ENCODE measurements around the gene POU6F2. TPM values are rescaled to one million over a fixed set of nuclear protein-coding genes. Genes with fewer than 3 reads are reported as not detected.

POU6F2 gene
- total RNA-seq, 4 donors from 2014 or later, result not detected

DNA sequence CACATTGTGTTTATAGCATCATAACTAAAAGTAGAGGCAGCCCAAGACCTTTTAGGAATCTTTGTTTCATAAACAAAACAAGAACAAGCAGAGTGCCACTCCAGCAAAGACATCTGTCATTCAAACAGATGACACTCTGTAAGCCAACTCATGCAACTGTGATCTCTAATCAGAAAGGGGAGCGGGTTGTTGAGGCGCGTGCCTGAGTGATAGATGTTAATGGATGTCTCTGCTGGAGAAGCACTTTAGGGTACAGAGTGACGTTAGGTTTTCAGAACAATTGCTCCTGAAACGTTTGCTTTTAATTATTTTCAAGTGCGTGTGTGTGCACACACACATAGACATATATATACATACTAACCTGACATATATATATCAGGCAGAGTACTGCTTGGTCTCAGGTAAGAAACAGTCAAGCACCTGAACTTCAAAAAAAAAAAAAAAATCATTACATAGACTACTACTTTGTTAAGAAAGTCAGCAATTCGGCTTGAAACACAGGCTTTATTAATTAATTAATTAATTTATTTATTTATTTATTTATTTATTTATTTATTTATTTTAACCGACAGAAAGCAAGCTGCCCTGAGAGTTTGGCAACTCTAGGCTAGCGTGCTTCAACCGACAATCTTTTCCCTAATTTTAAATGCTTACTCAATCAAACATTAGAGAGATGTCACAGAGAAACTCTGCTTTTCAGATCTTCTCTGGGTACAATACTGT, 109.1 kb downstream of the POU6F2 start:
- intact Hi-C loops (cut with DNase I), result no loop called here
- 82% methylated on average over 10 of the region's 10 CpGs for WGBS

DNA sequence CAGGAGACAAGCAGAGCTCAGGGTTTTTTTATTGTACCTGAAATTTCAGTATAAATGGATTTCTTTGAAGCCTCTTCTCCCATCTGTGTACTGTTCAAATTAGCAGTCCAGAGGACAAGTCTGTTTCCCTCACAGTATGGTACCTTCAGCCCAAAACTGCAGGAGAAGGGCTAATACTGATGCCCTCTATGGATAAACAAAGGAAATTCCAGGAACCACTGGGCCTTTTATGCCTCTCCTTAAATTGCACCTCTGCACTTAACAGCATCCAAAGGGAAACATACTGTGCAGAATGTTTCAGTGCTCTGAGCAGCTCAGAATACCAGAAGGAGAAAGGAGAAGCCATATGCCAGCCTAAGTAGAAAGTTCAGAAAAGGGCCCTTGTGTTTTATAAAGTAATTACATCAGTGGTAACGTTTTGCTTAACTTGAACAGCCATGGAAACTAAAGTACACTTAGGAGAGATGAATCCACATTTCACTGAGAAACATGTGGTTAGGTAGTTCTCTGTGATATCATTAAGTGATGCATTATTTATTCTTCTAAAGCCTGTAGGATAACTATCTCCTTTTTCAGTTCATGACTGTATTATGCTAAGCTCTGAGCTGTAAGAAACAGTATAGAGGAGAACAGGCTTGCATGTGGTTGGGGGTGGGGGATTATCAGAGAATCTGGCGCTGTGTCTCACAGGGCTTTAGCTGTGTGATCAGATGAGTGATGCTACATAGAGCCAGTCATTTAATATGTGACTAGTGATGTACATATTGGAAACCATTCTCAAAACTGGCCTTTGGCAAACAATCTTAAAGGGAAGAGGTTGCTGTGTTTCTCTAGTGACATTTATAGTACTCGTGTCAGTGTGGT, 111.3 kb downstream of the POU6F2 start:
- no peaks in the 10 kb centered on the region for H3K9me3 ChIP-seq
- no peak overlapping the region for H3K27ac ChIP-seq (replicated peaks in 1 of 4)
- peaks cover 0 to 18% (median 0%) of the 10 kb centered on the region in 4 donors for H3K27me3 ChIP-seq
- 79% methylated on average over 3 of the region's 3 CpGs for WGBS
- intact Hi-C loops (cut with DNase I), result no loop called here
- H3K36me3 ChIP-seq, result no peaks in the 10 kb centered on the region
- TF ChIP-seq POLR2A (IDR thresholded peaks at IDR 0.05; ENCODE audit: low read depth) (no peak), POLR2AphosphoS5 (IDR thresholded peaks at IDR 0.05) (no peak), CTCF (IDR thresholded peaks at IDR 0.05) (no peak), EP300 (IDR thresholded peaks at IDR 0.05) (no peak)
- DNase-seq (ENCODE audit: extremely low spot score), result no peak
- peaks cover 0 to 6% (median 0%) of the 10 kb centered on the region in 4 donors for H3K4me1 ChIP-seq
- H3K4me3 ChIP-seq, result no peak overlapping the region

More for the DNA sequence above, 109.1 kb downstream of the POU6F2 start:
- DNase-seq (ENCODE audit: extremely low spot score), result no peak
- no peak overlapping the region for H3K27ac ChIP-seq (replicated peaks in 1 of 4)
- peaks cover 0 to 6% (median 0%) of the 10 kb centered on the region in 4 donors for H3K4me1 ChIP-seq
- no peak for TF ChIP-seq EP300 (IDR thresholded peaks at IDR 0.05)
- TF ChIP-seq POLR2AphosphoS5 (IDR thresholded peaks at IDR 0.05), result no peak
- no peak for TF ChIP-seq CTCF (IDR thresholded peaks at IDR 0.05)
- TF ChIP-seq POLR2A (IDR thresholded peaks at IDR 0.05; ENCODE audit: low read depth), result no peak
- no peak overlapping the region for H3K4me3 ChIP-seq
- H3K36me3 ChIP-seq, result no peaks in the 10 kb centered on the region
- no peaks in the 10 kb centered on the region for H3K9me3 ChIP-seq
- H3K27me3 ChIP-seq, result peaks cover 0 to 30% (median 0%) of the 10 kb centered on the region in 4 donors

DNA sequence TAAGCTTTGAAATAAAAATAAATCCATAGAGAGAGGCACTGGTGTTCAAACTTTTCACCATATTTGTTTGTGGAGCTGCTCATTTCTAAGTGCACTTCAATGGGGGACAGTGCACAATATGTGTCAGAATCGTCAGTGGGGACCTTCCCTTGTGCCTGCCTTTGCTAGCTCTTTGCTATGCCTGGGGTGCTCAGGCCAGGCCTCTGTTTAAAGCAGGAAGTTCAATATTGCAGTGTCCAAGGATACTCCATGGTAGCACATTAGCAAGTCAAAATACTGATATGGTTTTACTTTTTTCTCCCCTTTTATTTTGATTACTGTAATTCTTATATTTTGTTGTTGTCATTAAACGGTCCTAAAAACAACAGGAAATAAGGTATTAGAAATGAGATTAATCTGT, 113.4 kb downstream of the POU6F2 start:
- intact Hi-C loops (cut with DNase I), result no loop called here
- WGBS, result 61% methylated on average over 2 of the region's 2 CpGs
- Histone ChIP-seq H3K27ac (replicated peaks in 1 of 4) (no peak overlapping the region), H3K4me3 (no peak overlapping the region), H3K27me3 (no peaks in the 10 kb centered on the region), H3K4me1 (no peaks in the 10 kb centered on the region), H3K36me3 (no peaks in the 10 kb centered on the region), H3K9me3 (no peaks in the 10 kb centered on the region)
- TF ChIP-seq POLR2A (IDR thresholded peaks at IDR 0.05; ENCODE audit: low read depth) (no peak), POLR2AphosphoS5 (IDR thresholded peaks at IDR 0.05) (no peak), CTCF (IDR thresholded peaks at IDR 0.05) (no peak), EP300 (IDR thresholded peaks at IDR 0.05) (no peak)
- DNase-seq (ENCODE audit: extremely low spot score), result no peak

- Histone ChIP-seq H3K36me3 (no peaks in the 10 kb centered on the region), H3K9me3 (no peaks in the 10 kb centered on the region), H3K4me3 (no peak overlapping the region), H3K27ac (replicated peaks in 1 of 4) (no peak overlapping the region), H3K27me3 (no peaks in the 10 kb centered on the region), H3K4me1 (no peaks in the 10 kb centered on the region)
- TF ChIP-seq POLR2A (IDR thresholded peaks at IDR 0.05; ENCODE audit: low read depth) (no peak), POLR2AphosphoS5 (IDR thresholded peaks at IDR 0.05) (no peak), CTCF (IDR thresholded peaks at IDR 0.05) (no peak), EP300 (IDR thresholded peaks at IDR 0.05) (no peak)
- intact Hi-C loops (cut with DNase I), result no loop called here
- WGBS, result 72% methylated on average over 5 of the region's 5 CpGs
- DNase-seq (ENCODE audit: extremely low spot score), result no peak
Measured at GRCh38 chr7:39091774-39092173, 114.1 kb downstream of the POU6F2 start.
